SH-SY5Y (cell line): Measurements from ENCODE around the gene PPAT.

Source experiments
- GATA2 ChIP-seq: IDR thresholded peaks from 2 replicates; pipeline ENCODE4 v1.6.1; 2011; ENCODE audit warnings: mild to moderate bottlenecking, low read depth, low read length
- GATA3 ChIP-seq: IDR thresholded peaks from 2 replicates; pipeline ENCODE4 v1.6.1; 2011; ENCODE audit warnings: low read depth, mild to moderate bottlenecking, low read length, moderate library complexity

DNA sequence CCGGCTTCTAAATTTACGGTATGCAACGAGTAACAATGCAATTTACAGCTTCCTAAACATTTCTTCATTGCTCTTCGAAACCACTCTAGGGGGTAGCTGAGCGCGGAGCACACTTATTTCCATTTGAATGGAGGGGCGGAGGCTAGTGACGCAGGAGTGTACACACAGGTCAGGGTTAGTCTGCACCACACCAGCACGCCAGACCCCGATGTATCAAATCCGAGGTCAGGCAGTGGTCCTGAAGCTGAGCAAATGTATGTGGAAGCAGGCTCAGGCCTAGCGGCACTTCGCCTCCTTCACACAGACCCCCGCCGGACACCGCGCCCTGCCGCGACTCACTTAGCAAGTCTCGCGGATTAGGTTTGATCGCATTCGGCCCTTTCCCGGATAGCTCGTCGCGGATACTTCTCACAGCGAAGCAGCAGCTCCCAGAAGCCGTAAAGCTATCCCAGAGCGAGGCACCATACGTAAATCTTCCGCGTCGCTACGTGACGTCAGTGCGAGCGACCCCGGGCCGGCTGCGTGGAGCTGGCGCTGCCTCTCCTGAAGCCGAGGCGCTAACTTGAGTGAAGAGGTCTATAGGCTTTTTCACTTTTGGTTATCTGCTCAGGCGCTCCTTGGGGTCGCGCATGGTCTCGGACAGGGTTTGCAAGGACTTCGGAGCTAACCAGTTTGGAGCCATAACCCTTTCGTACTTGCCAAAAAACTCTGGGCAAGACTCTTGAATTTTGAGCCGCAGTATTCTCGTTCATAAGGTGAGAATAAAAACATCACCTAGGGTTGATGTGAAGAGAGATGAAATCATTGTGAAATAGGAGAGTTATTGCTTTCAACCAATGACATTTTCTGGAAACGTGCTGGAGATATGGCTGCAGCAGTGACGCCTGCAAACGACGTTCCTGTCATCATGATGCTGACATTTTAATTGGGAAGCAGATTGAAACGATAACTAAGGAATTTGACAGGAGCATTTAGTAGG, 48.1 kb downstream of the PPAT start, which contains the start of gene AASDH:
- TF ChIP-seq GATA3: peak; percentile 41; the same call in 1 of the 2 replicates
- TF ChIP-seq GATA2: peak; percentile 55
